ENCODE results near the gene UFD1.

The UFD1 gene

DNA sequence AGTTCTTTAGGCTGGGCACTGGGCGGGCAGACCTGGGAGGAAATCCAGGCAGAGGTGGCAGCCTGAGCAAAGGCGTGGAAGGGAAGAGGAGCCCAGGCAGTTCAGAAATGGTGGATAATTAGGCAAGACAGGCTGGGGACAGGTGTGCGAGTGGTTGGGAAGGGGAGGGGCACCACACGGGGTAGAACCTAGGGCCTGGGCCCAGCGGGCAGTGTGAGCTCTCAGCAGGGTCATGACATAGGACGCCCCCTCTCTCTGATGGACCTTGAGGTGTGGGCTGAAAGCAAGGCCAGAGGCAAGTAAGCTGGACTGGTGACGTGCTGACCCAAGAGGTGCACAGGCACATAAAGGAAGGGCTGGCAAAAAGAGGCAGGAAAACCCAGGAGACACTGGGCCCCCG, 6.8 kb downstream of the UFD1 start:
- no peak for FAIRE-seq

DNA sequence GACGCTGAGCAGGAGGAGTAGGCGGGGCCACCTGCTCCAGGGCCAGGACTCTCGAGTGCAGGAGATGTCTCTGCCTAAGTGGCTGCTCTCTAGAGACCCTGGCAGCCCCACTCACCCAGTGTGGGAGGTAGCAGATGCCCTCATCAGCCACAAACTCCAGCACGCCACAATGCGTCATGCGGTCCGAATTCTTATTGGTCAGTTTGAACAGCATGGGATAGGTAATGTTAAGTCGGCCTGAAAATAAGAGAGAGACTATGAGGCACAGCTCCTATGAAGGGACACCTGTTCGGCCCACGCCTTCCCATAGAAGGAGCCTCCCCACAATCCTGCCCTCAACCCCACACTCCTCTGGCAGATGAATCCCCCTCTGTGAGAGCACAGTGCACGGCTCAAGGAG, 7.4 kb downstream of the UFD1 start:
- DNase-seq (ENCODE audit: low spot score) (no peak), FAIRE-seq (no peak)

More for the DNA sequence above, 6.8 kb downstream of the UFD1 start:
- DNase-seq (ENCODE audit: low spot score): no peak

DNA sequence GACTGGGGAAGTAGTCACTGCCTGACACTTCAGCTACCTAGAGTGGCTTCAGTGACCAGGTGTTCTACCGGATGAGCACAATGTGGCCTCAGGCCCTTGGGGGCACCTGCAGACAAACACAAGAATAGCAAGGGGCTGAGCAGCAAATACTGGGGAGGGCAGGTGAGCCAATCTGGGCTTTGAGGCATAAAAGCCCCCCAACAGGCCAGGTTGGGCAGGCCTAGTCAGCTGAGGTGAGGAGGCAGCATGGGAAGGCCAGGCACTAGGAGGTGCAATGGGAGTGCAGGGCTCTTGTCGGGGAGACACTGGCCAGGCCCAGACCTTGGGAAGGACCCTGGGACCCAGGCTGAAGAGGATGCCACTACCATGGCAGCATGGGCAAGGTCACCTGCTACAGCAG, 9.0 kb downstream of the UFD1 start:
- FAIRE-seq (no peak), DNase-seq (ENCODE audit: low spot score) (no peak)

DNA sequence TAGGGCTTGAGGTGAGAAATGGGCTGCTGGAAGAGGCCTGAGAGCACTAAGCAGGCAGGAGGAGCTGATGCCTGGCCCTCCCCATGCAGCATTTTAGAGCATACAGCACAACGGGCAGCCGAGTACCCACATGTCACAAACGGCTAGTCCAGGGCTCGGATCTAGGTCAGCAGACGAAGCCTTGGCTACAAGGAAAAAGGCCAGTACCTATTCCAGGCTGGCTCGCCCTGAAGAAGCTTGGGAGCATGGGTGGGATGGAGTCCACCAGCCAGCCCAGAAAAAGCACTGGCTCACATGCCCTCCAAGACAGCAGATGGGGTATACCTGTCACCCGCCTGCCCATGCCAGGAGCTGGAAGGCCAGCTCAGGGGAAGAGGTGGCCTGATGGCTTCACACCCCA, 9.6 kb downstream of the UFD1 start:
- FAIRE-seq (no peak), DNase-seq (ENCODE audit: low spot score) (no peak)

DNA sequence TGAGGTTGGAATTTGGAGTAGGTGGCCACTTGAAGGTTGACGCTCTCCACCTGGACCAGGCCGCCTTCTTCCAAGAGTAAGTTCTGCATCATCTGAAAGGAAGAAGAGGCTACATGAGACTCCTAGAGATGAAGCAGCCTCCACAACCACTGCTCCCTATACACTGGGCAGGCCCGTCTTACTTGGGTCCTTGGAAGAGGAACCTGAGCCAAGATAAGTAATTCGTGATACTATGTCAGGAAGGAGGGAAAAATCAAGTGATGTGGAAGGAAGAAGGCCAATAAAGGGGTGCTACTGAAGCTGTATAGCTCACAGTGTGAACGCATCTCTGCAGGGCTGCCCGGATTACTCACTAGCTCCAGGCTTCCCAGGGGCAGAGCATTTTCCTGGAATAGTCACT, 11.1 kb downstream of the UFD1 start:
- FAIRE-seq (no peak), DNase-seq (ENCODE audit: low spot score) (no peak)

DNA sequence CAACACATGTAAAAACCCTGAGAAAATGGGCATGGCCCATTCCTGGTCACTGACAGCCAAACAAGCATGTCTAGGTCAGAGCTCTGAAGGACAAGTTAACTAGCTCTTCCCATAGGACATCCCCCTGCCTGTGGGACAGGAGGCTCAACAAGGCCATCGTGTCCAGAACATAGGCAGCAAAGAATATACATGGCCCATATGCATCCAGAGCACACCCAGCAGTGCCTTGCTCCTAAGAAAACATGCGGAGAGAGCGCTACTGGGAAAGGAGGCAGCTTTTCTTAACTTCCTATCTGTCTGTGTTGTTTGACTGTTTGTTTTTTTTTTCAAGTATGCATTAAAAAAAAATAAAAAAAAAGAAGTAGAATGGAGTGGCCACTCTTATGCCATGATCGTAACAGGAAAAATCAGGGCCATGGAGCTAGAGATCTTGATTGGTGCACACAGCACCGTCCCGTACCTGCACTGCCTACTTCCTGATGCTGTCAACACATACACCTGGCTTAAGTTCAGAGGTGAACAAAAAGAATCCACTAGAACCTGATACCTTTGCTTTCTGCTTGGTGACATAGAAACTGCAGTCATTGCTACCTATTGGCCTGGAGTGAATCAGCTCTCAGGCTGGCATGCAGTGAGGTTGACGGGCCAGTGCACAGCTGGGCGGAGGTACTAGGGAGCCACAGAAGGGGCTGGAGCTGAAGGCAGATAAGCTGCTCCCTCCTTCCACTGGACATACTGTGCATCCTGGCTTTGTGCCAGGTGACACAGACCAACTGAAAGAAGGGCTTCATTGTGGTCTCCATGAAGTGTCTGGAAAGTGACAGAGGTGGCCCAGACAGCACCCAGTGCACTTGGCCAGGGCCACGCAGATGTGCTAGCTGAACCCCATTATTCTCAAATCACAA, 11.9 kb downstream of the UFD1 start:
- FAIRE-seq: no peak
- DNase-seq (ENCODE audit: low spot score): no peak

DNA sequence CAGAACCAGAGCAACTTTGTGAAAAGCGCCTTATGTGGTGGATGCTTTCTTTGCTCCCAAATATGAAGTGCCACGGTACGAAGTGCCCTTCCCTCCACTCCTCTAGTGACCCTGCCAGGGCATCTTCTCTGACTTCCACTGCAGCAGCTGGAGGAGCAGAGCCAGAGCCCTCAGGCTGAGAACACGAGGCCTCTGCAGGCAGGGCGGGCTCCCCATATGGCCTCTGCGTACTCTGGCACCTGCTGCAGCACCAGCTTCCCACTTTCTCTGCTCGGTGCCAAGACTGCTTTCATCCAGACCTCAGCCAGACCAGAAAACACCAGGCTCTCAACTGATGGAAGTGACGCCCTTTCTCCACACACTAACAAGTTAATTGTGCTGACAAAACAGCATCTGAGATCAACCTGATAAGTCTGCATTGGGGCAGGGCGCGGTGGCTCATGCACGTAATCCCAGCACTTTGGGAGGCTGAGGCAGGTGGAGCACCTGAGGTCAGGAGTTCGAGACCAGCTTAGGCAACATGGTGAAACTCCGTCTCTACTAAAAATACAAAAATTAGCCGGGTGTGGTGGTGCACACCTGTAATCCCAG, 12.8 kb downstream of the UFD1 start:
- FAIRE-seq (no peak), DNase-seq (ENCODE audit: low spot score) (no peak)

DNA sequence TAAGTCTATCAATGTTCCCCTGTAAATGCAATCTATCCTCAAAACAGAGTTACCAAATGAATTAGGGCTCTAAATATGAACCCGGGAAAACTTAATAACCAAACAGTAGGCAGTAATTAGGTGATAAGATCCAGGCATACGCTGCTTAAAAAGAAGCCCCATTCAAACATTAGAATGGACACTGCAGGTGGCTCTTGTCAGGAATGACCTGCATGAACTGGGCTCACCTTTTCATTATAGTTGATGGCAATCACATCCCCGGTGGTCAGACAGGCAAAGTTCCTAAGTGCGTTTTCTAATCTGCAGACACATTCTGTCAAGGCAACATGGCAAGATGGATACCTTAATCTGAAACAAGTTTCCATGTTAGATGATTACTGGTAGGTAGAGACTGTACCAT, 14.0 kb downstream of the UFD1 start:
- DNase-seq (ENCODE audit: low spot score): no peak
- FAIRE-seq: no peak

DNA sequence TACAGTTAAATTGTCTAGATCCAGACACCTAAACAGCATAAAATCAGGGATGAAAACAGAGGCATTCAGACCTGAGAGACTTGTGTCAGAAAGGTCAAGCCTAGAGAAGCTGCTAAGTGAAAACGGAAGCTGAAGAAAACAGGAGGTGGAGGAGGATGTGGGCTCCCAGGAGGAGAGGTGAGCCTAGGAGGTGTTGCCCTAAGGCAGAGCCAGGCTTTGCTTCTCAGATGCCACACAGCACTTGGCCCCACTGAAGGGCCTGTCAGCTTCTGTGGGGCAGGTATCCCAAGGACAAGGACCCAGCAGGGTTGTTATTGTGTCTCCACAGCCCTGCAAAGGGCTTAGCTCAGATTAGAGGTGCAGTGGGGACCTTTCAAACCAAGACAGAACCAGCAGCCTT, 14.4 kb downstream of the UFD1 start:
- FAIRE-seq: no peak
- DNase-seq (ENCODE audit: low spot score): no peak

DNA sequence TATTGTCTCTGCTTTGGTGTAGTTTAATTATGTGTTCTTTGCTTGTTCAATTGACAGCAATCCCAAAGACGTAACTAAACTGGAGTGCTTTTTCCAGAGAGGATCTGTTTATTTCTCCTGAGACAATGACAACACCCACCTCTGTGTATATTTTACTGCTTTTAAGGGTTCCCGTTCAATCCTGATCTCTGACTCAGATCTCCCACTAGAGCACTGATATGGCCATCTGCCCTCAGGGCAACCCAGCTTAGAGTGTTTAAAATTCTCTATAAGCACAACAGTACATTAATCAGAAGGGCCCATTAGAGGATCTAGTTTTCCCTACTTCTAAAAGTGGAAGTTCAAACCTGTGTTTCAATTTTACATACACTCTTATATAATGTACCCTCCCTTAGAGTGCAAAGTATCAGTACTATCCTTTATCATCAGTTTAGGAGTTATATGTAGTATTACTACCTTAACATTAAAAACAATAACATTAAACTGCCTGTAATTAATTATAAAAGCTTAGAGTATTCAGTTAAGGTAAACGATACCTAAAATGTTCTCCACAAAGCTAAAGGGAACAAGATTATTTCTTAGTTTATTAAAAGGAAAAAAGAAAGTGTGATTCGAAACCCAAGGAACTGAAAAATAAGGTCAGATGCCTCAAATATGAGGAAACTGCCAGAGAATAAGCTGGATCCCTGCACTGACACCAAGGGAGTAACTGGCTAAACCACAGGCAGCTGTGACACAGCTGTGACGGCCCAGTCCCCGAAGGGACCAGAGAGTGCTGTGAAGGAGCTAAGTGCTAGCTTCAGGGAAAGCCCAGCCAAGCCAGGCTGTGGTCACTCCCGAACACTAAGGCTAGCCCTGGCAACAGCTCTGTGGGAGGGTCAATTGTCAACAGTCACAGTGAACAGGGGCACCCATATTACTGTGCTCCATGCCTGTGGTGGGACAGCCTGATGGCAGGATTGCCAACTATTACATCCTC, 15.2 kb downstream of the UFD1 start:
- FAIRE-seq (no peak), DNase-seq (ENCODE audit: low spot score) (no peak)

DNA sequence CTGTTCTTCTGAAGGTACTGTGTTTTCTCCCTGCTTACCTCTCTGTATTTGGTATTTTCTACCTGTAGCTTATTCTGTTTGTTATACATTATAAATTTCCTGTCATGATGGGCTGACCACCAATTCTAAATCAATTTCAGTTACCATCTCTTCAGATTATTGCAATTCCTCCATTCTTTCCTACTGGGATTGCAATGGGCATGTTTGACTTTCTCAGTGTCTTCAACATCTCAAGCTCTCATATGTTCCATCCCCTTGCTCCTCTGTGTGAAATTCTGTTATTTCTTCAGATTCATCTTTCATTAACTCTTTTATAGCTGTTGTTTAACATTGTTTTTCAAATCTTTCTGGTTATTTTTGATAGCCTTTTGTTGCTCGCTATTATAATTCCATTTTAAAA, 16.0 kb downstream of the UFD1 start:
- DNase-seq (ENCODE audit: low spot score): no peak
- no peak for FAIRE-seq

DNA sequence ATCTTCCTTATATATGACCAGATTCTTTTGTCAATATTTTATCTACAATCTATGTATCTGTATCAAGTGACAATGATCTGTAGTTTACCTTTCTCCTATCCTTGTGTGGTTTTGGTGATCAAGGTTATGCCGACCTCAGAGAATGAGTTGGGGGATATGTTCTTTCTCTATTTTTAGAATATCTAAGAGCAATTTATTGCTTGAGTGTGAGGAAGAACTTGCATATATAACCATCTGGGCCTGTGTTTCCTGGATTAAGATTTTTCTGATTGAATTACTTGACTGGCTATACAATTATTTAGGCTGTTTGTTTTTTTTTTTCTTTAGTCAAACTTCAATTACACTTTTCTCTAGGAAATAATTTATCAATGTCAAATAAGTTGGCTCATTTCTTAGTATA, 17.5 kb downstream of the UFD1 start:
- no peak for DNase-seq (ENCODE audit: low spot score)
- FAIRE-seq: no peak

DNA sequence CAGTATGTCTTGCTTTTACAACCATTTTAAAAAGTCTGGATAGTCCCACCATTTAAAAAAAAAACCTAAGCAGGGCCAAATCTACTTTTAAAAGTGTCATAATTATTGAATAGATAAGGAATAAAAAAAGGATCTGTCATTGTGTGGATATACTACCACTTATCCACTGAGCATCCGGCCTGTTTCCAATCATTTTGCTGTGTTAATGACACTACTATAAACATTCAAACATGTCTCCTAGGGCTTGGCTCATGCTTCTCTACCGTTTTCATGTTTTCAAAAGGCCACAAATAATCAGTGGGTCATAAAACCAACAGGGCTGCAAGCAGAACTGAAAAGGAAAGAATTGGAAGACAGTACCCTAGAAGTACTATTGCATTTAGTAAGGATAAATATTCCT, 19.0 kb downstream of the UFD1 start:
- no peak for DNase-seq (ENCODE audit: low spot score)
- FAIRE-seq: no peak

DNA sequence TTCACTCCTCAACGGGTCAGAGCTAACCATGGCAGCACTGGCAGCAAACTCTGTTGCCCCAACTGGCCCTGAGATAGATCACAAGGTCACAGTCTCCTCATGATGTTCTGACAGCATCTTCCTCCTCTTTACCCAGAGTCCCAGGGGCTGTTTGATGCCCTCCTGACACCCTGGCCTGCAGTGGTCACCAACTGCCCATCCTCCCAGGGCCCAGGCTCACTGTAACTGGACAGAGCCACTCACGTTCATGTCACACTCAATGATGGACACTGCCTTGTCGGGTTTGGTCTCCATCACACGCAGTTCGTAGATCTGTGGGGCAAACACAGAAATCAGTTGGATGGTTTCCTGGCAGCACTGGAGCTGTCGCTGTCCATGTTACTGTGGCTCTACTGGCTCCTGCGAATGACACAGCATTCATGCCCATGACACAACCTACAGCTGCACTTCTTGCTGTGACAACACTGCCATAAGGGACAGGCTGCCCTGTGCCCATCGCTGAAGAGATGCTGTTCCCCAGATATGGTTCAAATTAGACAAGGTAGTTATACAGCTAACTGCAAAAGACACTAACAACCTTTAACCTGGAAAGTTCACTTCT, 21.1 kb downstream of the UFD1 start:
- FAIRE-seq: no peak

DNA sequence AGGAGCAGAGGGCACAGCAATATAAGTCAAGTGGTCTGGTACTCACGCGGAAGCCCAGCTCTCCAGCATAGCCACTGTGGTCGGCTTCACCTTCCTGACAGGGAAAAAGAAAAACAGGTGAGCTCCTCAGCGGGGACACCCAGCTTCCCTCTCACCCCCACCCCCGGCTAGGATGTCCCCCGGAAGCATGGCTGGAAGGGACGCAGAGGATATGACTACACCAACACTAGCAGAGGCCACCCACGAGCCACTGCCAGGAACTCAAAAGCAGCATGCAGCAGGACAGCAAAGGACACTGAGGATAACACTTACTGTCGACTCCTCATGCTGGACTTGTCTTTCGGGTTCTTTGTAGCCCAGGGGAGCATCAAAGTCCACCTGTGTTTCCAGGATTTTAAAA, 22.5 kb downstream of the UFD1 start:
- no peak for FAIRE-seq
- DNase-seq (ENCODE audit: low spot score): no peak

More for the DNA sequence above, 21.1 kb downstream of the UFD1 start:
- DNase-seq (ENCODE audit: low spot score): no peak

DNA sequence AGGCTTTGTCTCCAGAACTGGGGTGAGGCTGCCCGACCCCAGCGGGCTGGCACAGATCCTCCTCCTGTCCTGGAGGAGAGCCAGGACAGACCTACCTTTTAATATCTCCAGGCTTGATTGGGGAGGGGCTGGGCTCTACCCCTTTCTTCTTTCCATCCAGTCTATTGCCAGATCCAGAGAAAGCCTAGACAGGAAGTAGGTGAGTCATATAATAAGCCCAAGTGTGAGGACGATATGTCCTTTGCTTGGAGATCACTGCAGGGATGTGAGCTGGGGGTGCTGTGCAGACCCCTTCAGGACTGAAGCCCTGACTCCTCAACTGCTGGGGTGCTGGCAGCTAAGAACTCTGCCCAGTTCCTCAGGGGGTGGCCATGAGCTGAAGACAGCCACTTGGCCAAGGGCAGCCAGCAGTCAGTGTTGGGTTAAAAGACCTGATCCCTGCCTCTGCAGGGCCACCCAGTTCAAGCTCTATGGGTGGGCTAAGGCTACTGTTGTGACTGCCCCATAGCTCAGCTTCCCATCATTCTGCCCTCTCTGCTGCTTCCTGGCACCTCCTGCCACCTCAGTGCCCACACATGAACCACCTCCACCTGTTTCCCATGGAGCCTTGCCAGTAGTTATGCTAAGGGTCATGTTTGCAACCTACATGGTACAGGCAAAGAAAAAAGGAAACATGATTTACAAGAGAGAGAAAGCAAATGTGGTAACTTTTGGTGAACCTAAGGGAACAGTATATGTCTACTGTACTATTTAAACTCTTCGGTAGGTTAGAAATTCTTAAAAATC, 23.2 kb downstream of the UFD1 start:
- DNase-seq (ENCODE audit: low spot score) (no peak), FAIRE-seq (no peak)

DNA sequence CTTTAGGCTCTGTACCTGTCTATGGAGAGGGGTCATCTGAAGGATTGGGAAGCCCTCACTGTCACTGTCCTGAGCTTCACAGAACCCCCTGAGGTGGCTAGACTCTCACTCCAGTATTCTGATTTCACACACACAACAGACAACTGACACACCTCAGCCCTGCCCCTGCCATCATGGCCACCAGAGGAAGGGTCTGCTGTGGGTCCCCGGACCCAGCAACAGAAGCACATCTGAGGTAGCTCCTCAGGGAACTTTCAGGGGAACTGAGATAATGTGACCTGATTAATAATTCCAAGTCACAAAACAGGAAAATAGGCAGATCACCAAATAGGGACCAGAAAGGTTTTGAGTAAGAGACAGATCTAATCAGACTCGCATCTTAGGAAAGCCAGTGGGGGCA, 24.0 kb downstream of the UFD1 start:
- FAIRE-seq: no peak
- no peak for DNase-seq (ENCODE audit: low spot score)

DNA sequence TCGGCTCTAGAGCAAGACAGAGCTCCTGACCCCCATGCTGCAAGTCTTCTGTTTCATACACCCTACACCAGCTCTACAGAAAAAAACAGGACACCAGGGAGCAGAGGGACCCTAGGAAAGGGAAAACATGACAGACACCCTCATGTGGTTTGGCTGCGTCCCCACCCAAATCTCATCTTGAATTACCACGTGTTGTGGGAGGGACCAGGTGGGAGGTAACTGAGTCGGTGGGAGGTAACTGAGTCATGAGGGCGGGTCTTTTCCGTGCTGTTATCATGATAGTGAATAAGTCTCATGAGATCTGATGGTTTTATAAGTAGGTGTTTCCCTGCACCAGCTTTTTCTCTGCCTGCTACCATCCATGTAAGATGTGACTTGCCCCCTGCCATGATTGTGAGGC, 24.8 kb downstream of the UFD1 start:
- DNase-seq (ENCODE audit: low spot score): no peak

DNA sequence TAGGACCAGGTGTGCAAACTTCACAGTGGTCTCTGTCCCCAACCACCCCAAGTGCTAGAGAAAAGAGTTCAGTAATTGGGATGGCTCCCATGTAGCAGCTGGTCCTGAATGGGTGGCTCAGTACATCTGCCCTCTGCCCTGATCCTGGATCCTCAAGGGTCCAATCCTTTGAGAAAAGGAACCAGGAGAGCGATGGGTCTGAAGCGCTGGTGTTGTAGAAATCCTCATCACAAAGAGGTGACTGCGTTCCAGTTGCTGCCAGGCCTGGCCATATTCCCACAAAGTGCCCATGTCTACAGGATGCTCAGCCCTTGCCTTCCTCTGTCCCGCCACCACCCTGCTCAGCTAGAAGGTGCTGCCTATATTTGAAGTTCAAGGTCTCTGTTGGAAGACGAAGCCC, 25.3 kb downstream of the UFD1 start:
- FAIRE-seq: no peak
- no peak for DNase-seq (ENCODE audit: low spot score)

More for the DNA sequence above, 24.8 kb downstream of the UFD1 start:
- no peak for FAIRE-seq

DNA sequence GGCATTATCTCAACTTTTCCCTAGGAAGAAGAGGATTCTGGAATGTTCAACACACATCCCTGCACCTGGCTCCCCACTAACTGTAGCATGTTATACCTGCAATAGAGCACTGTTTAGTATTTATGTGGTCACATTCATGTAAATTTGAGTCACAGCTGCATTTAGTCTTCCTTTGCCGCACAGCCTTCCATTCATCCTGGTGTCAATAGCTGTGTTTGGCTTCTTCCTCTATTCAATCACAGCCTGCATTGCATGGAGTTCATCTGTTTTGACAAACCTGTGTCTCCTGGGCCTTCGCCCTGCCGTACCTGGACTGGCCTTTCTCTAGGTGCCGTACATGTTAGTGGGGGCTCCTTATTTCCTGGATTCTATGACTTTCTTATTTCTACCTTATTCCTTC, 27.4 kb downstream of the UFD1 start:
- DNase-seq (ENCODE audit: low spot score) (no peak), FAIRE-seq (no peak)

Measured in RCC 7860 (cell line).